A549 (cell line): ENCODE measurements around the gene PLAAT2.
"Not testable (repeated sequence)": the region's sequence is repeated elsewhere in the genome, so short reads cannot be mapped to it uniquely, and the experiment has no call there.

Experiments used
- CHD4 ChIP-seq: fragments of 200-600 bp; sonication (generic); IDR thresholded peaks from 2 replicates; pipeline ENCODE4 v1.6.1; 2016; ENCODE audit warnings: antibody characterized with exemption, mild to moderate bottlenecking, borderline replicate concordance
- JUN ChIP-seq, 2 experiments: fragments of >200 bp; sonication (Bioruptor Twin); formaldehyde crosslinking; IDR thresholded peaks; 2 replicates in 1 of 2; 3 replicates in 1 of 2; pipeline ENCODE4 v1.6.1; 2016 to 2017
- POLR2A ChIP-seq: IDR thresholded peaks from 2 replicates; pipeline ENCODE4 v1.6.1; 2012; ENCODE audit warnings: mild to moderate bottlenecking, low read length
- TF ChIP-seq, protein P1 (sequence below): fragments of >200 bp; sonication (Bioruptor Twin); formaldehyde crosslinking; IDR thresholded peaks from 3 replicates; pipeline ENCODE4 v1.5.1; 2016
- TF ChIP-seq, protein P2 (sequence below): fragments of 450-650 bp; IDR thresholded peaks from 2 replicates; pipeline ENCODE4 v1.6.1; 2014; ENCODE audit warnings: antibody characterized with exemption
- TF ChIP-seq, protein P3 (sequence below): fragments of 150-350 bp; IDR thresholded peaks from 2 replicates; pipeline ENCODE4 v1.6.1; 2014; ENCODE audit warnings: low read depth, mild to moderate bottlenecking, low read length
- TF ChIP-seq, protein P4 (sequence below): fragments of >200 bp; sonication (Bioruptor Twin); formaldehyde crosslinking; IDR thresholded peaks from 3 replicates; pipeline ENCODE4 v1.6.1; 2016
- TF ChIP-seq, protein P5 (sequence below): IDR thresholded peaks from 2 replicates; pipeline ENCODE4 v1.6.1; 2012
- TF ChIP-seq, protein P6 (sequence below): IDR thresholded peaks from 2 replicates; pipeline ENCODE4 v1.6.1; 2012

DNA sequence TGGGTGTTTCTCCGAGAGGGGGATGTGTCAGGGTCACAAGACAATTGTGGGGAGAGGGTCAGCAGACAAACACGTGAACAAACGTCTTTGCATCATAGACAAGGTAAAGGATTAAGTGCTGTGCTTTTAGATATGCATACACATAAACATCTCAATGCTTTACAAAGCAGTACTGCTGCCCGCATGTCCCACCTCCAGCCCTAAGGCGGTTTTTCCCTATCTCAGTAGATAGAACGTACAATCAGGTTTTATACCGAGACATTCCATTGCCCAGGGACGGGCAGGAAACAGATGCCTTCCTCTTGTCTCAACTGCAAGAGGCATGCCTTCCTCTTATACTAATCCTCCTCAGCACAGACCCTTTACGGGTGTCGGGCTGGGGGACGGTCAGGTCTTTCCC lies 35.0 kb downstream of the PLAAT2 start:
- TF ChIP-seq, protein P1, sequence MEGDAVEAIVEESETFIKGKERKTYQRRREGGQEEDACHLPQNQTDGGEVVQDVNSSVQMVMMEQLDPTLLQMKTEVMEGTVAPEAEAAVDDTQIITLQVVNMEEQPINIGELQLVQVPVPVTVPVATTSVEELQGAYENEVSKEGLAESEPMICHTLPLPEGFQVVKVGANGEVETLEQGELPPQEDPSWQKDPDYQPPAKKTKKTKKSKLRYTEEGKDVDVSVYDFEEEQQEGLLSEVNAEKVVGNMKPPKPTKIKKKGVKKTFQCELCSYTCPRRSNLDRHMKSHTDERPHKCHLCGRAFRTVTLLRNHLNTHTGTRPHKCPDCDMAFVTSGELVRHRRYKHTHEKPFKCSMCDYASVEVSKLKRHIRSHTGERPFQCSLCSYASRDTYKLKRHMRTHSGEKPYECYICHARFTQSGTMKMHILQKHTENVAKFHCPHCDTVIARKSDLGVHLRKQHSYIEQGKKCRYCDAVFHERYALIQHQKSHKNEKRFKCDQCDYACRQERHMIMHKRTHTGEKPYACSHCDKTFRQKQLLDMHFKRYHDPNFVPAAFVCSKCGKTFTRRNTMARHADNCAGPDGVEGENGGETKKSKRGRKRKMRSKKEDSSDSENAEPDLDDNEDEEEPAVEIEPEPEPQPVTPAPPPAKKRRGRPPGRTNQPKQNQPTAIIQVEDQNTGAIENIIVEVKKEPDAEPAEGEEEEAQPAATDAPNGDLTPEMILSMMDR = not testable (repeated sequence)
- not testable (repeated sequence) for TF ChIP-seq POLR2A; JUN (IDR thresholded peaks at IDR 0.05); CHD4
- TF ChIP-seq, protein P2, sequence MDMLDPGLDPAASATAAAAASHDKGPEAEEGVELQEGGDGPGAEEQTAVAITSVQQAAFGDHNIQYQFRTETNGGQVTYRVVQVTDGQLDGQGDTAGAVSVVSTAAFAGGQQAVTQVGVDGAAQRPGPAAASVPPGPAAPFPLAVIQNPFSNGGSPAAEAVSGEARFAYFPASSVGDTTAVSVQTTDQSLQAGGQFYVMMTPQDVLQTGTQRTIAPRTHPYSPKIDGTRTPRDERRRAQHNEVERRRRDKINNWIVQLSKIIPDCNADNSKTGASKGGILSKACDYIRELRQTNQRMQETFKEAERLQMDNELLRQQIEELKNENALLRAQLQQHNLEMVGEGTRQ = not testable (repeated sequence)
- TF ChIP-seq, protein P3, sequence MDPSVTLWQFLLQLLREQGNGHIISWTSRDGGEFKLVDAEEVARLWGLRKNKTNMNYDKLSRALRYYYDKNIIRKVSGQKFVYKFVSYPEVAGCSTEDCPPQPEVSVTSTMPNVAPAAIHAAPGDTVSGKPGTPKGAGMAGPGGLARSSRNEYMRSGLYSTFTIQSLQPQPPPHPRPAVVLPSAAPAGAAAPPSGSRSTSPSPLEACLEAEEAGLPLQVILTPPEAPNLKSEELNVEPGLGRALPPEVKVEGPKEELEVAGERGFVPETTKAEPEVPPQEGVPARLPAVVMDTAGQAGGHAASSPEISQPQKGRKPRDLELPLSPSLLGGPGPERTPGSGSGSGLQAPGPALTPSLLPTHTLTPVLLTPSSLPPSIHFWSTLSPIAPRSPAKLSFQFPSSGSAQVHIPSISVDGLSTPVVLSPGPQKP = not testable (repeated sequence)
- TF ChIP-seq, protein P4, sequence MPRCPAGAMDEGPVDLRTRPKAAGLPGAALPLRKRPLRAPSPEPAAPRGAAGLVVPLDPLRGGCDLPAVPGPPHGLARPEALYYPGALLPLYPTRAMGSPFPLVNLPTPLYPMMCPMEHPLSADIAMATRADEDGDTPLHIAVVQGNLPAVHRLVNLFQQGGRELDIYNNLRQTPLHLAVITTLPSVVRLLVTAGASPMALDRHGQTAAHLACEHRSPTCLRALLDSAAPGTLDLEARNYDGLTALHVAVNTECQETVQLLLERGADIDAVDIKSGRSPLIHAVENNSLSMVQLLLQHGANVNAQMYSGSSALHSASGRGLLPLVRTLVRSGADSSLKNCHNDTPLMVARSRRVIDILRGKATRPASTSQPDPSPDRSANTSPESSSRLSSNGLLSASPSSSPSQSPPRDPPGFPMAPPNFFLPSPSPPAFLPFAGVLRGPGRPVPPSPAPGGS = not testable (repeated sequence)
- TF ChIP-seq, protein P5, sequence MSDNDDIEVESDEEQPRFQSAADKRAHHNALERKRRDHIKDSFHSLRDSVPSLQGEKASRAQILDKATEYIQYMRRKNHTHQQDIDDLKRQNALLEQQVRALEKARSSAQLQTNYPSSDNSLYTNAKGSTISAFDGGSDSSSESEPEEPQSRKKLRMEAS = not testable (repeated sequence)
- TF ChIP-seq, protein P6, sequence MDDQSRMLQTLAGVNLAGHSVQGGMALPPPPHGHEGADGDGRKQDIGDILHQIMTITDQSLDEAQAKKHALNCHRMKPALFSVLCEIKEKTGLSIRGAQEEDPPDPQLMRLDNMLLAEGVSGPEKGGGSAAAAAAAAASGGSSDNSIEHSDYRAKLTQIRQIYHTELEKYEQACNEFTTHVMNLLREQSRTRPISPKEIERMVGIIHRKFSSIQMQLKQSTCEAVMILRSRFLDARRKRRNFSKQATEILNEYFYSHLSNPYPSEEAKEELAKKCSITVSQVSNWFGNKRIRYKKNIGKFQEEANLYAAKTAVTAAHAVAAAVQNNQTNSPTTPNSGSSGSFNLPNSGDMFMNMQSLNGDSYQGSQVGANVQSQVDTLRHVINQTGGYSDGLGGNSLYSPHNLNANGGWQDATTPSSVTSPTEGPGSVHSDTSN = not testable (repeated sequence)
